Fibroblast of skin of right quadriceps (primary cell): ENCODE data around the gene CHST14.

ENCODE experiments used
- DNase-seq: peaks from one replicate; pipeline ENCODE4 v3.0.0-alpha.2; 2013

Gene CHST14

GRCh38 chr15:40470423-40471104 is at the start of gene CHST14:
Gene CHST14, plus strand, starts transcription at chr15:40470984. Its CDS starts 230 bp downstream, at chr15:40471214.
- peak; percentile 48 for DNase-seq

- peak; percentile 41 for DNase-seq
These were observed 49.3 kb upstream of the CHST14 start for GRCh38 chr15:40421246-40422157.

GRCh38 chr15:40424483-40425115 is 46.2 kb upstream of the CHST14 start:
- DNase-seq, result no peak

GRCh38 chr15:40425681-40426080 is 45.1 kb upstream of the CHST14 start:
- no peak for DNase-seq

- DNase-seq, result no peak
These were observed 43.6 kb upstream of the CHST14 start for GRCh38 chr15:40427188-40427587.

- DNase-seq, result no peak
These were observed 42.6 kb upstream of the CHST14 start for GRCh38 chr15:40428185-40428584.

GRCh38 chr15:40429068-40429710 is 41.6 kb upstream of the CHST14 start:
- DNase-seq, result no peak

- peak; percentile 41 for DNase-seq
These were observed 40.4 kb upstream of the CHST14 start for GRCh38 chr15:40430271-40430805.

GRCh38 chr15:40435023-40435709 is 35.6 kb upstream of the CHST14 start:
- no peak for DNase-seq

- no peak for DNase-seq
These were observed 35.1 kb upstream of the CHST14 start for GRCh38 chr15:40435710-40436089.

GRCh38 chr15:40436116-40436891 is 34.5 kb upstream of the CHST14 start:
- no peak for DNase-seq

- DNase-seq, result no peak
These were observed 33.7 kb upstream of the CHST14 start for GRCh38 chr15:40436892-40437751.

- DNase-seq, result no peak
These were observed 32.8 kb upstream of the CHST14 start for GRCh38 chr15:40437752-40438687.

GRCh38 chr15:40438712-40439111 is 32.1 kb upstream of the CHST14 start:
- DNase-seq, result no peak

- no peak for DNase-seq
These were observed 31.3 kb upstream of the CHST14 start for GRCh38 chr15:40439461-40439959.

- DNase-seq, result peak; percentile 37
These were observed 30.6 kb upstream of the CHST14 start for GRCh38 chr15:40439960-40440742.

- DNase-seq, result peak; percentile 94
These were observed 29.8 kb upstream of the CHST14 start, which contains the start of gene BAHD1 for GRCh38 chr15:40440743-40441564. Gene BAHD1, plus strand, starts transcription at chr15:40440953. Its CDS starts 17,512 bp downstream, at chr15:40458465.
